ENCODE measurements around the gene GRPEL1. TPM values are rescaled to one million over a fixed set of nuclear protein-coding genes. Genes with fewer than 3 reads are reported as not detected.

The GRPEL1 gene
- total and polyA plus RNA-seq, 2 of the 4 experiments (the other 2 are of a cell fraction), result 33.0 to 33.9 TPM

DNA sequence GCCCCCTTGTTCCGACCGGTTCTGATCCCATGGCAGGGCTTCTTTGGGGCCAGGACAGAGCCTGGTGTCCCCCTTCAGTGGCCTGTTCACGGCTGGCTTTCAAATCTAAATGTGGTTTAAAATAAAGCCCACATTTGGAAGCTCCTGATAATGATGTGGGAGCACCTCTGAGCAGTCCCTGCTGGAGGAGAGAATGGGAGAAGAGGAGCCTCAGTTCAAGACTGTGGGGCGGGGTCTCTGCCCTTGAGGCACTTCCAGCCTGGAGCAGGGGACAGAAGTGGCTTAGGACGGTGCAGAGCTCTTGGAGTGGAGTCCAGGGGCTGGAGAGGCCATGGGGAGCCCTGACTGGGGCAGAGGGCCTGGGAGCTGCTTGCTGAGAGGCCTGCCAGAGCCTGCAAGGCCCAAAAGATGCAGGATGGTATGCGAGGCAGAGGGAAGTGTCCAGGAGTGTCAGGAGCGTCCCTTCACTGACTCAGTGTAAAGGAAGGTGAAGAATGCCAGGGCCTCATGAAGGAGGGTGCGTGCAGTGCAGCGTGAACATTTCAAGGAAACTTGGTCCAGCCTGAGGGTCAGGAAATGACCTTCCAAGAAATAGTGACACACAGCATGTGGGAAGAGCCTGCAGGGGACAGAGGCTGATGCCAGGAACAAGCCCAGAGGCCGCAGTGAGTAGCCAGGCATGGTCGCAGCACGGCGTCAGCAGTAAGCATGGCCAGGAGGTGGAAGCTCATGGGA is 45.8 kb downstream of the GRPEL1 start:
- H4K5ac ChIP-seq (ENCODE audit: low read depth, low read length), result peak overlapping the region; percentile 80
- H2AFZ ChIP-seq (replicated peaks; ENCODE audit: low read length, poor library complexity), result peak overlapping the region; percentile 88
- peaks cover 17% of the 10 kb centered on the region for H3K9me1 ChIP-seq (ENCODE audit: insufficient read depth, low read length)
- dilution Hi-C loops (cut with HindIII; ENCODE audit: low sequenced_read_pairs, unreplicated experiment), result no loop called here
- H3K14ac ChIP-seq (replicated peaks; ENCODE audit: low read depth, low read length), result peak overlapping the region; percentile 97
- ATAC-seq (ENCODE audit: low read depth) (peak; percentile 96), DNase-seq (peak; percentile 89)
- H2AK5ac ChIP-seq (ENCODE audit: low read depth, low read length), result peak overlapping the region; percentile 99
- peak overlapping the region; percentile 66; the same call in 1 of the 2 replicates for H3K9ac ChIP-seq (ENCODE audit: low read depth, low read length)
- H4K20me1 ChIP-seq (ENCODE audit: insufficient read depth, low read length), result no peaks in the 10 kb centered on the region
- peak overlapping the region; percentile 73; the same call in 2 of the 3 replicates for H2BK15ac ChIP-seq (ENCODE audit: low read depth, low read length)
- H3K4me1 ChIP-seq (ENCODE audit: control insufficient read depth, insufficient read depth, low read length), result peaks cover 8% of the 10 kb centered on the region
- peak overlapping the region; percentile 97 for H2BK120ac ChIP-seq (ENCODE audit: low read depth, low read length)
- H3K79me1 ChIP-seq (ENCODE audit: low read depth in 1 of 2, low read length in 2 of 2), result peaks cover 19 to 54% of the 10 kb centered on the region in 2 experiments; a peak in 3 of 4 replicates
- H3K56ac ChIP-seq (ENCODE audit: extremely low read depth, insufficient read depth, low read length), result peak overlapping the region; percentile 82
- peak overlapping the region; percentile 100 for H4K91ac ChIP-seq (ENCODE audit: insufficient read depth, low read depth, low read length)
- peak overlapping the region; percentile 97 for H3K4ac ChIP-seq (ENCODE audit: low read depth, low read length)
- TF ChIP-seq MAFK (IDR thresholded peaks at IDR 0.05; ENCODE audit: low read depth, low read length), result no peak
- peak; percentile 57; the same call in 1 of the 2 replicates for TF ChIP-seq BHLHE40 (IDR thresholded peaks at IDR 0.05; ENCODE audit: low read depth, low read length)
- TF ChIP-seq POLR2A (IDR thresholded peaks at IDR 0.05; ENCODE audit: low read depth, low read length), result no peak
- TF ChIP-seq MXI1 (IDR thresholded peaks at IDR 0.05; ENCODE audit: borderline replicate concordance, low read depth, low read length), result peak; percentile 54; the same call in 1 of the 2 replicates
- in situ Hi-C loops (cut with MboI; ENCODE audit: low sequenced_read_pairs), result no loop called here
- no peaks in the 10 kb centered on the region for H3K27me3 ChIP-seq (ENCODE audit: control insufficient read depth, insufficient read depth, low read length)
- H3K27ac ChIP-seq (ENCODE audit: insufficient read depth, low read length), result peak overlapping the region; percentile 97
- WGBS, 2 experiments (ENCODE audit: extremely low coverage in 2 of 2, insufficient read length in 1 of 2), result 0% methylated on average over 1 of the region's 13 CpGs; no CpG with 5 or more reads in 1 of the 2 experiments
- H3K23ac ChIP-seq (ENCODE audit: low read depth, low read length), result peak overlapping the region; percentile 86
- ChIA-PET CTCF (interaction anchor here (0.6 kb wide), 2 partner anchors 13 to 316 kb away, joined by 3 read pairs; no protein-coding TSS in a partner anchor), POLR2A (ENCODE audit: unreplicated experiment) (interaction anchor here (0.6 kb wide), 1 partner anchor 236 kb away, joined by 3 read pairs; no protein-coding TSS in a partner anchor)
- H2AK9ac ChIP-seq (replicated peaks; ENCODE audit: low read depth, low read length, poor library complexity), result peak overlapping the region; percentile 99
- H3K4me2 ChIP-seq (ENCODE audit: low read depth, low read length), result peak overlapping the region; percentile 17
- BruUV-seq (replicated peaks), result no TSS peak
- intact Hi-C loops (cut with micrococcal nuclease), result no loop called here
- H3K4me3 ChIP-seq (ENCODE audit: insufficient read depth, low read depth, low read length), result no peak overlapping the region
- peak overlapping the region; percentile 99 for H2BK5ac ChIP-seq (ENCODE audit: low read depth, low read length, poor library complexity, severe bottlenecking)
- peak overlapping the region; percentile 67 for H3K18ac ChIP-seq (ENCODE audit: low read depth, low read length)
- no peaks in the 10 kb centered on the region for H3K9me3 ChIP-seq (ENCODE audit: control insufficient read depth, insufficient read depth, low read length)
- peak overlapping the region; percentile 95 to 96 for H4K8ac ChIP-seq (ENCODE audit: low read depth in 2 of 2, low read length in 2 of 2)
- peak overlapping the region; percentile 95 for H2BK20ac ChIP-seq (ENCODE audit: low read depth, low read length)
- H3K36me3 ChIP-seq (ENCODE audit: control insufficient read depth, insufficient read depth, low read length), result peaks cover 38% of the 10 kb centered on the region

All from IMR-90 (cell line).